ENCODE results near the gene TTLL11. TPM values are rescaled to one million over a fixed set of nuclear protein-coding genes. Genes with fewer than 3 reads are reported as not detected.
"Not testable (repeated sequence)": the region's sequence is repeated elsewhere in the genome, so short reads cannot be mapped to it uniquely, and the experiment has no call there.

Gene TTLL11
- total RNA-seq, 1 donor from 2014 or later, result 43.7 TPM

DNA sequence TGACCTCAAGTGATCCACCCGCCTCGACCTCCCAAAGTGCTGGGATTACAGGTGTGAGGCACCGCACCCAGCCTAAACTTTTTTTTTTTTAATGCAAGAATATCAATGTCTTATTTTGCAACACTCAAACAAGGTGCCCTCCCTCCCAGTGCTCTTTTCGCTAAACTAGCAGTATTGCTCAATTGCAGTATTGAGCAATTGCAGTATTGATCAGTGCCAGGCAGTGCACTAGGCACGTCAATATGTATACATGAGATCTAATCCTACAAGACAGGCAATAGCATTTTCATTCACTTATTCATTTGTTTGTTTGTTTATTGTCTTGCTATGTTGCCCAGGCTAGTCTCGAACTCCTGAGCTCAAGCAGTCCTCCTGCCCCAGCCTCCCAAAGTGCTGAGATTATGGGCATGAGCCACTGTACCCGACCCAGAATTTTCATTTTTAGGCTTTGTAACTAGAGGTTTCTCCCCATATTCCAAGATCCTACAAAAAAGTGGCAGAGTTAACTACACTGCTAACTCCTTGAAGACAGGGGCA, 94.5 kb downstream of the TTLL11 start:
- DNase-seq, result no peak

GRCh38 chr9:121997791-121998190, 95.3 kb downstream of the TTLL11 start:
- DNase-seq, result peak; percentile 45

DNA sequence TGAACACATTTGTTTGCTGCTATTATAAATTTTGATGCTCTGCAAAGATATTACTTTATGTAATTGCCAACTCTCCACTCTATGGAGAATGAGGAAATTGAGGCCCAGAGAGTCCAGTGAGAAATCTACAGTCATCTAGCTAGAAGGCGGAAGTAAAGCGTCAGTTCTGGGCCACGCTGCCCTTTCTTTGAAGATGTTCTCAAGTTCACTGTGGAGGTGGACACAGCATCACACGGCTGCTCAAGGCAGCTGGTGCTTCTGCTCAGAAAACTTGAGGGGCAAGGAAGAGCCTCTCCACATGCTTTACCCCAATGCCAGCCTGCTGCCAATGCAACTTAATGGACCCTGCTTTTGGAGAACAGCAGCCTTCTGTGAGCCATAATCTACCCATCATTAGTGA, 96.3 kb downstream of the TTLL11 start:
- no peak for DNase-seq

DNA sequence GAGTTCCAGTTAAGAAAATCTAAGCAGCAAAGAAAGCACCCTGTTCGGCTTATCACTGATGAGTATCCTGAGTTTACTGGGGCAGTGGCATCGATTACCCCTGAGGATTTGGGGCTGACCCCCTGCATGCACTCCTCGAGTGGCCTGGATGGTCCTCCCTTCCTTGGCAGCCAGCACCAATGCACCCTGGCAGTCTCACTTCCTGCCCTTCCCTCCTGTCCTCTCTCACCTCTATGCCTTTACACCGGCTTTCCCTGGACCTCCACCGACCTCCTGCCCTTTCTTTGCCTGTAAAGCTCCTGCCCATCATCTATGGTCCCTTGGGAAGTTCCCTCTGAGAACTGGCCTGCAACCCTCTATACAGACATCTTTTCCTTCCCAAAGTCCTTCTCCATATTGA, 97.1 kb downstream of the TTLL11 start:
- no peak for DNase-seq

GRCh38 chr9:121992571-121993212, 100.4 kb downstream of the TTLL11 start:
- peak; percentile 92 for DNase-seq

DNA sequence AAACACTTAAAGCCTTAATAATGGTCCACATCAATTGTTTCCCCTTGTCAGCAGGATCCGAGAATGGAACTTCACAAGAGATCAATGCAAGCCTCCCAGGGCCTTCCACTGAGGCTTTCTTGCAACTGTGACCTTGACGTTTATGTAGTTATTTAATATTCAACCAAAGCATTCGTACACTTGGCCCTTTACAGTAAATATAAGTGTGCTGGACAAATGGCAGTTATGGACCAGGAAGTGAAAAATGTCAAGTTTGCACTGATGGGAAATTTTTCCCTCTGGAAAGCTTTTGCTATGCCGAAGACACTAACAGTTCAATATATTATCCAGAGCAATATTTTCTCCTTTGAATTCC, 101.8 kb downstream of the TTLL11 start:
- no peak for DNase-seq

- DNase-seq, result no peak
Measured at GRCh38 chr9:121990600-121991306, 102.4 kb downstream of the TTLL11 start.

GRCh38 chr9:121989010-121989409, 104.1 kb downstream of the TTLL11 start:
- DNase-seq, result no peak

DNA sequence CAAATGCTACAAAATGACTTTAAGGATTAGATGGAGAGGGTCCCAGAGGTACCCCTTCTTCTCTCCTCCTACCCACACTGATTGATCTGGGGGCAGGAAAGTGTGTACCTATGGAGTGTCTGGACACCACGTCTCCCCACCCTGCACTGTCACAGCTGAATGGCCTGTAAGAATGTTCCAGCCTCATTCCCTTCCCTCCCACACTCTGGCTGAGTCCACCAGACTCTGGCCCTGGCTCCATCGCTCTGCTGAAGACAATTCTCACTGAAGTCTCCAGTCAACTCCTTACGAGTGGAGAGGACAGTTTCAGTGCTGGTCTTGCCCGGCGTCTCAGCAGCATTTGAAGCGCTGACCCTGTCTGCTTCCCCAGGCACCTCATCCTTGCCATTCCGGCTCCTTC, 105.8 kb downstream of the TTLL11 start:
- DNase-seq, result no peak

- DNase-seq, result no peak
Measured at GRCh38 chr9:121985792-121986494, 107.2 kb downstream of the TTLL11 start.

DNA sequence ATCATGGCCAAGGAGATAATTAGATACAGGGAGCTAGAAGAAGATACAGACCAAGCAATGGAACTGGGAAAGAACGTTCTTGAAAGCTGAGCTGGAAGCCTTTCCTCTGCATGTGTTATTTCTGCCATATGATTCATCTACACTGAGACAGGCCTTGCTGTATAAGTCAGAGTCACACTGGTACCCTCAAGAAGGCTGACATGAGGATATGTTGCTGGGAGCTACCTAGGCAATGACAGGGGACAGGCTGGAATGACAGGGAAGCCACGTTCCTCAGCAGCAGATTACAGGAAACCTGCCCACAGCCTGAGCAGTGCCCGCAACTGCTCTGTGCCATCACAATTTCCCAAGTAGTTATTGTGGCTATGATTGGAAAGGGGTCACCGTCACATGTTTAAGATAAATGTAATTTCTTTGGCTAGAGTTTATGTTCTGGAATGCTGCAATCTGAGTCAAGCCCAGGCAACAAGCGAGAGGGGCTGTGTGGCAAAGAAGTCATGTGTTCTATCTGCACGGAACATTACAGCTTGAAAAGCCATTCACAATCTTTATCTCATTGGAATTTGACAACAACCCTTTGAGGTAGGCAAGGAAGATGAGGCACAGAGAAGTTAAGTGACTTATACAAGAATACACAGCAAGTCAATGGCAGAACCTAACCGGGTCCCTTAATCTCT, 108.2 kb downstream of the TTLL11 start:
- no peak for DNase-seq

- DNase-seq, result no peak
Measured at GRCh38 chr9:121983736-121984135, 109.4 kb downstream of the TTLL11 start.

DNA sequence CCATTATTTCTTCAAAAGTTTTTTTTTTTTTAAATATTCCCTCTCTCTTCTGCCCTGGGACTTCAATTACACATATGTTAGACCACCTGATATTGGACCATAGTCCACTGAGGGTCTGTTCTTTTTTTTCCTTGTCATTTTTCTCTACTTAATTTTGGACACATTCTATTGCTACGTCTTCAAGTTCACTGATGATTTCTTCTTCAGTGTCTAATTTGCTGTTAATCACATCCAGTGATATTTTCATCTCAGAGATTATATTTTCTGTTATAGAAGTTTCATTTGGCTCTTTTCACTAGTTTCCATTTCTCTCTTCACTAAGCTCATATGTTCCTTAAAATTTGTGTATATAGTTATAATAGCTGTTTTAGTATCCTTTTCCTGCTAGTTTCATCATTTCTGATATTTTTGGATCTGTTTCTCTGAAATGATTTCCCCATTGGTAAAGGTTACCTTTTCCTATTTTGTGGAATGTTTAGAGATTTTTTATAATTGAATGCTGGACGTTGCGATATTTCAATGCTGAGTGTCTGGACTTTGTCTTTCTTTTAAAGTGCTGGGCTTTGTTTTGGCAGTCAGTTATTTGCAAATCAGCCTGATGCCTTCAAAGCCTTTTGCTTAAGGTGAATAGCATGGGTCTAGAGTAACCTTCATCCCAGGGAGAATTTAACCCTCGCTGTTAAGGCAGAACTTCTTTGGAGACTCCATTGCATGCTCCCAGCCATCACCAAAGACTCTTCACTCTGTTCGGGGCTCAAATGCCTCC, 111.8 kb downstream of the TTLL11 start:
- peak; percentile 37 for DNase-seq

GRCh38 chr9:121980665-121981064, 112.4 kb downstream of the TTLL11 start:
- not testable (repeated sequence) for DNase-seq

DNA sequence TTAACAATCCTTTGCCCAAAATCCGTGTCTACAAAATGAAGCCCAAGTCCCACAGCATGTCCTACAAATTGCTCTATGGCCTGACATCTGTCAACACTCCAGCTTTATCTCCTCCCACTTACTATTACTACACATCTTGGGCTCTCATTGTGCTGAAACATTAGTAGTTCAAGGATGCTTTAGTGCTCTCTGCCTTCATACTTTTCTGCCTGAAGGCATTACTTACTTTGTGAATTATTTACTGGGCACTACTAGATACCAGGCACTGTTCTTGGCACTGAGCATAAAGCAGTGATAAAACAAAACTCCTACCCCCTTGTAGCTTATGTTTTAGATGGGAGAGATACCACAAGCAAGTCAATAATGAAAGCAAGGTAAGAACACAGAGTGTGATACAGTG, 113.4 kb downstream of the TTLL11 start:
- DNase-seq, result no peak

GRCh38 chr9:121976751-121977150, 116.4 kb downstream of the TTLL11 start:
- no peak for DNase-seq

DNA sequence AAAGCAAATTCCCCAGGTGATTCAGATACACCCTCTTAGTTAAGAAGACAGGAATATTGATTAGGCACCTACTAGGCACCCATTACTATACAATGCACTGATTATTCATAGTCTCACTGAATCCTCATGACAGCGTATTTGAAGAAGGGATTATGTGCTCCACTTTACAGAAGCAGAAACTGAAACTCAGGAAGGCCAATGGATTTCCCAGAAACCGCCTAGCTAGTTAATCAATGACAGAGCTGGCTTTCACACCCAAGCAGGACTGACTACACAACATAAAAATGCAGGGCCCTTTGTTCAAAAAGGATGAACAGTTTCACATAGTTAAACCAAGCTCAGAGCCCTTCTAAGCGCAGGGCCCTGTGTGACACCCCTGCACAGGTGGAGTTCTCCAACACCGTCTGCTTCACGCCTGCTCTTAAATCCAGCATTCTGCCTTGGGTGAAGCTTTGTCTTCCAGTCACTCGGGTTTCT, 117.3 kb downstream of the TTLL11 start:
- no peak for DNase-seq

DNA sequence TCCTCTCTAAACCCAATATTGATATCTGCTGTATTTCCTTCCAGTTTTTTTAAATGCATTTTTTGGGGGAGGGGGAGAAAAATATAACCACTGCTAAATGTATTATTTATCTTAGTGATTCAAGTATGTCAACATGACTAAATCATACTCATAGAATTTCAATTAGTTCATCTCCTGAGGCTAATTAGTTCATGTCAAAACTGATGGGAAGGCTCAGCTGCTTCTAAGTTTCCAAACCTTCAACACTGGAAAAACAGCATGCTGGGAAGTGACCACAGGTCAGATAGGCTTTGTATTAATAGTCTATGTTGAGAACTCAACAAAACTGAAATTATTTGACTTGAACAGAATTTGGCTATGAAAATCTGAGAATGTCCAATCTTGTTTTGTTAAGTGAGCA, 118.7 kb downstream of the TTLL11 start:
- no peak for DNase-seq

DNA sequence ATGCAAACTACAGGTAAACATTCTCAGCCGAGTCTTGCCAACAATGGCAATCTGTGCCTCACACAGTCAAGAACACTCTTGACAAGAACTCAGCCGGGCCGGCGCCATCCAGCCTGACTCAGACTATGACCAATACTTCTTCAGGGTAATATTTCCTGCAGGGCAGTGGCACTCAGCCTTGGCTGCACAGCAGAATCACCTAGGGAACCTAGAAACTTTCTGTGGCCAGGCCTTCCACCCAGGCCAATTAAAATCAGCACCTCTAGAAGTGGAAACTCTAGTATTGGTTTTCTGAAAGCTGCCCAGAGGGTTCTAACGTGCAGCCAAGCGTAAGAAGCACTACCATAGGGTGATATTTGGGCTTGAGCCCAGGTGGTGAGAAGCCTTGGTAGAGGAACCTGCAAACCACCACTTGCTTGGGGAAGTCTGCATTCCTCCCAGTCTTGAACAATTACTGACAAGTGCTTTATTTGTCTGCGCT, 120.6 kb downstream of the TTLL11 start:
- no peak for DNase-seq

DNA sequence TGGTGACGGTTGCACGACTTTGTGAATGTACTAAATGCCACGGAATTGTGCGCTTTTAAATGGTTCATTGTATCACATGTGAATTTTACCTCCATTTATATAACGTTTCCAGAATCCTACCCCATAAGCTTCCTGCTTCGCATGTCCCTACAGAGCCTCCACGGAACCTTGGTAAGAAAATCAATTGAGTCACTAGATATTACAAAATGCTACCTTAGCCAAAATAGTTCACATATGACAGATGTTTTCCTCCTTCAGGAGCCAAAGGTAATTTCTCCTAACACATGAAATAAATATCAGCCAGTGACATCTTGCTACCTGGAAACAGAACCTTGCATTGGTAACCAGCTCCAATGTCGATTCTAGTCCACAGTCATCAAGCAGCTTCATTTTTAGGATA, 125.1 kb downstream of the TTLL11 start:
- no peak for DNase-seq

- DNase-seq, result no peak
Measured at GRCh38 chr9:121966706-121967105, 126.4 kb downstream of the TTLL11 start.

- no peak for DNase-seq
Measured at GRCh38 chr9:121963528-121963995, 129.5 kb downstream of the TTLL11 start.

Measured in tongue (tissue), 2 donors.